ENCODE measurements around the gene TFEB. TPM values are rescaled to one million over a fixed set of nuclear protein-coding genes. Genes with fewer than 3 reads are reported as not detected.
A peak's percentile ranks its signal among the peaks of the same experiment; 100 is the strongest.

TFEB gene
- polyA plus RNA-seq, 1 experiment = 3.9 TPM

DNA sequence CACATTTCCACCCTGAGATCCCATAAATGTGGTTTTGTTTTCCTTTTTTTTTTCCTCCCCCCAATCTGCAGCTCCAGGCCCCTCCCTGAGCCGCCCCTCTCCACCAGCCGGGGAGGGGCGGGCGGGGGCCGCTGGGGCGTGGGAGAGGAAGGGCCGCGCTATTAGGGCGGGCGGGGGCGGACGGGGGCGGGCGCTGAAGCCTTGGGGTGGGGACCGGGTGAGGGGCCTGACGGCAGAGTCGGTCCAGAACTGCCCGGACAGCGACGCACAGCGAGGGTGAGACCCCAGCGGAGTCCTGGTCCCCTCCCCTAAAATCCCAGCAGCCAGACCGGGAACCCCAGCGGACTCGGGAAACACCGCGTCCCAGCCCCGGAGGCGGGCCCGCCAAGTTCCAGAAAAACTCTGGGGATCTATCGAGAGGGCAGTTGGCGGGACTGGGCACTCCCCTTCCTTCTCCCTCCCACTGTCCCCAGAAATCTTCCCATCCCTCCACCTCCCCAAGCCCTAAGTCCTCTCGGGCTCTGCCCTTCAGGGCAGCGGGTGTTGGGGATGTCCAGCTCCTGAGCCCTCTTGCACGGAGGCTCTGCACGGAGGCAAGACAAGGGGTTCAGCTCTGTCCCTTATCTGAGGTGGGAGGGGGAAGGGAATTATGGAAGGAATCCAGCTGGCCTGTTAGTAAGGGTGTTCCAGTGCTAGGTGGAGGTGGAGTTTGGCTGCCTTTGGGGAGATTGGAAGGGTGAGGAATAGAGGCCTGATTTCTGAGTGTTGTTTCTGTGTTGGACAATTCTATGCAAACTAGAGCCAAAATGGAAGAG lies 45.4 kb upstream of the TFEB start, which contains the start of gene PRICKLE4:
PRICKLE4 (plus strand) TSS at position 232 of the 815 bp plus-strand sequence. CDS start 2,692 bp downstream, outside the sequence.
- Histone ChIP-seq H3K4me3 (ENCODE audit: low read depth, low read length) (peak within 1 kb of the TSS; percentile 78), H3K27me3 (ENCODE audit: control insufficient read depth, insufficient read depth, low read length) (no peaks in the 10 kb centered on the region), H3K9me3 (ENCODE audit: control insufficient read depth, insufficient read depth, low read length) (no peaks in the 10 kb centered on the region), H3K27ac (ENCODE audit: low read depth, low read length) (no peak within 1 kb of the TSS)
- DNase-seq (ENCODE audit: low read depth, low spot score) = no peak
- POLR2A ChIA-PET = interaction anchor here (0.7 kb wide), 1 partner anchor 76 kb away, joined by 4 read pairs; no protein-coding TSS in a partner anchor
- TF ChIP-seq, protein P1, sequence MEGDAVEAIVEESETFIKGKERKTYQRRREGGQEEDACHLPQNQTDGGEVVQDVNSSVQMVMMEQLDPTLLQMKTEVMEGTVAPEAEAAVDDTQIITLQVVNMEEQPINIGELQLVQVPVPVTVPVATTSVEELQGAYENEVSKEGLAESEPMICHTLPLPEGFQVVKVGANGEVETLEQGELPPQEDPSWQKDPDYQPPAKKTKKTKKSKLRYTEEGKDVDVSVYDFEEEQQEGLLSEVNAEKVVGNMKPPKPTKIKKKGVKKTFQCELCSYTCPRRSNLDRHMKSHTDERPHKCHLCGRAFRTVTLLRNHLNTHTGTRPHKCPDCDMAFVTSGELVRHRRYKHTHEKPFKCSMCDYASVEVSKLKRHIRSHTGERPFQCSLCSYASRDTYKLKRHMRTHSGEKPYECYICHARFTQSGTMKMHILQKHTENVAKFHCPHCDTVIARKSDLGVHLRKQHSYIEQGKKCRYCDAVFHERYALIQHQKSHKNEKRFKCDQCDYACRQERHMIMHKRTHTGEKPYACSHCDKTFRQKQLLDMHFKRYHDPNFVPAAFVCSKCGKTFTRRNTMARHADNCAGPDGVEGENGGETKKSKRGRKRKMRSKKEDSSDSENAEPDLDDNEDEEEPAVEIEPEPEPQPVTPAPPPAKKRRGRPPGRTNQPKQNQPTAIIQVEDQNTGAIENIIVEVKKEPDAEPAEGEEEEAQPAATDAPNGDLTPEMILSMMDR (IDR thresholded peaks at IDR 0.05; ENCODE audit: low read depth, low read length) = no peak
- CTCF ChIA-PET = interaction anchor here (0.6 to 2.6 kb wide), 6 partner anchors 47 to 413 kb away, joined by 4 to 16 read pairs (median 8); partner anchors contain the start of genes BYSL and MED20

DNA sequence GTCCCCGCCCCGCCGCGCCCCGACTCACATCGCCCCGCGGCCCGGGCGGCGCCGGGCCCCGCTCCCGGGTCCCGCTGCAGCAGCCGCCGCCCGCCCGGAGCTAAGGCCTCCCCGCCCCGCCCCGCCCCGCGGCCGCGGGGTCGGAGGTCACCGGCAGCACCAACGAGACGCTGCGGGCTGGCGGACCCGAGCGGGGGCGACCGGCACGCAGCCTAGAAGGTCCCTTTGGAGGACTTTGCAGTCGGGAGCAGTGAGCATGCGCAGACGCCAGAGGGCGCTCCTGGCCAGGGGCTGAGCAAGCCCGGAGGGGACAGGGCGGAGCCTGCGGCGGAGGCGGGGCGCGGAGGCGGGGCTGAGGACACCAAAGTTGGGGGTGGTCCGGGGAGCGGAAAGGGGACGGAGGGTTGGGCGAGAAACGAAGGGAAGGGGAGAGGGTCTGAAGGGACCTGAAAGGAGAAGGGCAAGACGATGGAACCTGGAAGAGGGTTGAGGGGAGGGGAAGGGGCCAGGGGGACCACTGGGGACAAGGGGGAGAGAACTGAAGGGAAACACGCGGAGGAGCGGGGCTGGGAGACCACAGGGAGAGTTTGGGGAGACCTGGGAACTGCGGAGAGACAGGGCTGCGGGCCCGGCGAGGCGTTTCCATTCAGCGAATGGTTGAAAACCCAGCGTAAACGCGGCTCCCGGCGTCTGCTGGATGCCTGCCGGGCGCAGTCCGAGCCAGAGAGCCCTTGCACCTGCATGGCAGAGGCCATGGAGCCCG lies 44.6 kb upstream of the TFEB start, which contains the start of gene FRS3:
FRS3 (minus strand) TSS at position 113 of the 763 bp plus-strand sequence. CDS start 2,913 bp downstream, outside the sequence.
- ChIA-PET POLR2A (no interaction called here), CTCF (interaction anchor here (0.6 to 1.0 kb wide), 8 partner anchors 9 to 383 kb away, joined by 3 to 9 read pairs (median 4); partner anchors contain the start of gene TAF8)
- Histone ChIP-seq H3K27me3 (ENCODE audit: control insufficient read depth, insufficient read depth, low read length) (no peaks in the 10 kb centered on the region), H3K27ac (ENCODE audit: low read depth, low read length) (no peak within 1 kb of the TSS), H3K9me3 (ENCODE audit: control insufficient read depth, insufficient read depth, low read length) (no peaks in the 10 kb centered on the region), H3K4me3 (ENCODE audit: low read depth, low read length) (peak within 1 kb of the TSS; percentile 78)
- peak; percentile 87 for DNase-seq (ENCODE audit: low read depth, low spot score)
- TF ChIP-seq, protein P1 (IDR thresholded peaks at IDR 0.05; ENCODE audit: low read depth, low read length) = peak; percentile 92

DNA sequence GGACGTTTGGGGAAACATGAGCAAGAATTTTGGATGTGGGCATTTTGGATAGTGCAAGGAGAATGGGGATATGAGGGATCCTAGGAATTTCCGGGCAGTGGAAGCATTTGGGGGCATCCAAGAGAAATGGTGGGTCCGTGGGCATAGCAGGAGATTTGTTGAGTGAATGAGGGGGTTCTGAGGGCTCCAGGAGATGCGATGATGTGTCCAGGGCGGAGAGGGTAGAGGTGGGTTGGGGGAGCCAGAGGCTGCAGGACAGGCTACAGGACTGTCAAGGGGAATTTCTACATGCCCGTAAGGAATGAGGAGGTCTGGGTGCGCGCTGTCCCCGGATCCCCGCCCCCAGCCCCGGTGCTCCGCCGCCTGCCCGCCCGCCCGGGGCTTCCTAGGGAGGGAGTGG lies 43.9 kb upstream of the TFEB start:
- no peak overlapping the region for H3K27ac ChIP-seq (ENCODE audit: low read depth, low read length)
- TF ChIP-seq, protein P1 (IDR thresholded peaks at IDR 0.05; ENCODE audit: low read depth, low read length) = no peak
- peak overlapping the region; percentile 78 for H3K4me3 ChIP-seq (ENCODE audit: low read depth, low read length)
- CTCF ChIA-PET = interaction anchor here (0.6 to 0.7 kb wide), 6 partner anchors 10 to 383 kb away, joined by 3 to 9 read pairs (median 4); partner anchors contain the start of gene TAF8
- POLR2A ChIA-PET = no interaction called here
- DNase-seq (ENCODE audit: low read depth, low spot score) = no peak
- no peaks in the 10 kb centered on the region for H3K9me3 ChIP-seq (ENCODE audit: control insufficient read depth, insufficient read depth, low read length)
- no peaks in the 10 kb centered on the region for H3K27me3 ChIP-seq (ENCODE audit: control insufficient read depth, insufficient read depth, low read length)

DNA sequence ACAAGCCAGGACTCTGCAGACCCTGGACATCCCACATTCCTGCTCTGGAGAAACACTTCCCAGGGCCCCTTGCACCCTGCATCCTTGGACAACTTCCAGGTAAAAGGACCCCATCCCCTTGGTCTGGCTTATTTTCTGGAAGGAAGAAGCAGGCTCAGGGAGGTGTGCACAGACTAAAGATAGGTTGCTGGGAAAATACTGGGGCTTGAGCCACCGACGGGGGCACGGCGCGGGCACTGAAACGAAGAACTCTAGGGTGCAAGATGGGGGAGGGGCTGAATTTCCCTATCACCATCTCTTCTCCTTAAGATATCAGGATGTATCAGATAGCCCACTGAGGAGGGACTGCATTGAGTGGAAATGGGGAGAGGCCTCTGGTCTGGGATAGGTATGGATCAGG lies 43.5 kb upstream of the TFEB start:
- POLR2A ChIA-PET = no interaction called here

More for the DNA sequence above, 43.5 kb upstream of the TFEB start:
- TF ChIP-seq, protein P1 (IDR thresholded peaks at IDR 0.05; ENCODE audit: low read depth, low read length) = no peak
- Histone ChIP-seq H3K27me3 (ENCODE audit: control insufficient read depth, insufficient read depth, low read length) (no peaks in the 10 kb centered on the region), H3K9me3 (ENCODE audit: control insufficient read depth, insufficient read depth, low read length) (no peaks in the 10 kb centered on the region), H3K4me3 (ENCODE audit: low read depth, low read length) (peak overlapping the region; percentile 78), H3K27ac (ENCODE audit: low read depth, low read length) (no peak overlapping the region)
- no peak for DNase-seq (ENCODE audit: low read depth, low spot score)
- CTCF ChIA-PET = interaction anchor here (1.0 to 4.6 kb wide), 4 partner anchors 8 to 411 kb away, joined by 3 to 37 read pairs (median 10); partner anchors contain the start of gene TOMM6
